Measurements from ENCODE around the gene SKAP1.

- TF ChIP-seq GATA1 (IDR thresholded peaks at IDR 0.05; ENCODE audit: low read depth, low read length) (no peak), POLR2A (IDR thresholded peaks at IDR 0.05; ENCODE audit: low read length) (no peak)
These were observed 45.9 kb downstream of the SKAP1 start for GRCh38 chr17:48384164-48384563.

Measured in erythroblast (primary cell).